Common myeloid progenitor, CD34-positive (primary cell): ENCODE data around the gene HHAT.
A peak's percentile ranks its signal among the peaks of the same experiment; 100 is the strongest.

Experiments
- CTCF ChIA-PET: fragments of 350-600 bp; sonication (Branson Sonifier 250); formaldehyde crosslinking; loops from one replicate; lab custom pipeline; 2021; ENCODE audit warnings: antibody characterized with exemption; lab: Charles Lee
- POLR2A ChIA-PET: fragments of 350-600 bp; sonication (Branson Sonifier 250); formaldehyde crosslinking; loops from one replicate; lab custom pipeline; 2021; ENCODE audit warnings: antibody characterized with exemption; lab: Charles Lee
- DNase-seq, 3 donors: peaks; one replicate each; pipeline versions ENCODE4 v3.0.0 to v3.0.0-alpha.2; 2013
- H3K27ac ChIP-seq, 2 experiments: 1 replicate in 1 of 2; 2 replicates in 1 of 2; pipeline ENCODE4 v1.7.0; 2013; ENCODE audit warnings: inconsistent platforms in 2 of 2, low read length in 2 of 2, mild to moderate bottlenecking in 2 of 2, low read depth in 1 of 2, moderate library complexity in 1 of 2; ENCODE audit not compliant: severe bottlenecking in 2 of 2, insufficient read depth in 1 of 2, poor library complexity in 1 of 2
- H3K27me3 ChIP-seq, 5 experiments: replicated peaks in 2 of 5; 1 replicate in 3 of 5; 2 replicates in 2 of 5; pipeline versions ENCODE4 v1.6.1 to v1.7.0; 2013; ENCODE audit warnings: low read length in 4 of 5, mild to moderate bottlenecking in 2 of 5, moderate library complexity in 2 of 5, inconsistent platforms in 1 of 5; ENCODE audit not compliant: insufficient read depth in 5 of 5, control insufficient read depth in 4 of 5
- H3K36me3 ChIP-seq, 4 experiments: 1 replicate in 2 of 4; 2 replicates in 2 of 4; pipeline versions ENCODE4 v1.6.1 to v1.7.0; 2013; ENCODE audit warnings: low read length in 3 of 4, control low read depth in 1 of 4, mild to moderate bottlenecking in 1 of 4; ENCODE audit not compliant: control insufficient read depth in 4 of 4, insufficient read depth in 4 of 4
- H3K4me1 ChIP-seq, 4 experiments: 1 replicate in 3 of 4; 2 replicates in 1 of 4; pipeline versions ENCODE4 v1.6.1 to v1.7.1; 2013; ENCODE audit warnings: low read length in 3 of 4, mild to moderate bottlenecking in 3 of 4, control low read depth in 1 of 4, inconsistent platforms in 1 of 4, moderate library complexity in 1 of 4; ENCODE audit not compliant: control insufficient read depth in 4 of 4, insufficient read depth in 4 of 4; ENCODE audit errors: control extremely low read depth in 1 of 4
- H3K4me3 ChIP-seq, 7 experiments: 1 replicate in 4 of 7; 2 replicates in 3 of 7; pipeline versions ENCODE4 v1.5.1 to v1.7.0; 2013; ENCODE audit warnings: mild to moderate bottlenecking in 7 of 7, low read length in 6 of 7, moderate library complexity in 6 of 7, inconsistent platforms in 2 of 7, low read depth in 2 of 7, control low read depth in 1 of 7; ENCODE audit not compliant: insufficient read depth in 4 of 7, control insufficient read depth in 1 of 7; ENCODE audit errors: extremely low read depth in 1 of 7
- H3K9me3 ChIP-seq, 5 experiments: 1 replicate in 4 of 5; 2 replicates in 1 of 5; pipeline versions ENCODE4 v1.6.1 to v1.7.1; 2013; ENCODE audit warnings: low read length in 4 of 5, mild to moderate bottlenecking in 2 of 5, inconsistent platforms in 1 of 5, low read depth in 1 of 5, moderate library complexity in 1 of 5; ENCODE audit not compliant: control insufficient read depth in 4 of 5, insufficient read depth in 2 of 5; ENCODE audit errors: control extremely low read depth in 1 of 5
- WGBS: methylation state at CpG from one replicate; pipeline ENCODE4 v1.1.5; 2013; ENCODE audit not compliant: insufficient coverage; 5-methylcytosine and 5-hydroxymethylcytosine counted together

Gene HHAT

GRCh38 chr1:210684466-210685294 is 356.0 kb downstream of the HHAT start:
- WGBS, result 96% methylated on average over 4 of the region's 5 CpGs
- peaks cover 0 to 2% (median 0%) of the 10 kb centered on the region in 4 experiments for H3K36me3 ChIP-seq
- no peak overlapping the region for H3K27ac ChIP-seq
- DNase-seq, result peak in 1 of 3 donors; percentile 4
- H3K9me3 ChIP-seq, result no peaks in the 10 kb centered on the region
- CTCF ChIA-PET, result no interaction called here
- H3K4me1 ChIP-seq, result peaks cover 0 to 8% (median 0%) of the 10 kb centered on the region in 4 experiments
- no peaks in the 10 kb centered on the region for H3K27me3 ChIP-seq
- POLR2A ChIA-PET, result no interaction called here
- H3K4me3 ChIP-seq, result no peak overlapping the region

- Histone ChIP-seq H3K4me1 (peaks cover 0 to 8% (median 0%) of the 10 kb centered on the region in 4 experiments), H3K27me3 (no peaks in the 10 kb centered on the region), H3K4me3 (no peak overlapping the region), H3K36me3 (peaks cover 0 to 2% (median 0%) of the 10 kb centered on the region in 4 experiments), H3K9me3 (no peaks in the 10 kb centered on the region), H3K27ac (no peak overlapping the region)
- 100% methylated on average over 3 of the region's 3 CpGs for WGBS
- DNase-seq, result no peak
- ChIA-PET POLR2A (no interaction called here), CTCF (no interaction called here)
These were observed 356.6 kb downstream of the HHAT start for GRCh38 chr1:210685295-210685650.

- CTCF ChIA-PET, result no interaction called here
- Histone ChIP-seq H3K27me3 (no peaks in the 10 kb centered on the region), H3K9me3 (no peaks in the 10 kb centered on the region), H3K27ac (no peak overlapping the region), H3K4me1 (peaks cover 0 to under 1% (median 0%) of the 10 kb centered on the region in 4 experiments), H3K4me3 (no peak overlapping the region), H3K36me3 (no peaks in the 10 kb centered on the region)
- POLR2A ChIA-PET, result no interaction called here
- no peak for DNase-seq
- 84% methylated on average over 2 of the region's 3 CpGs for WGBS
These were observed 358.1 kb downstream of the HHAT start for GRCh38 chr1:210686841-210687240.

- WGBS, result 100% methylated on average over 5 of the region's 7 CpGs
- H3K27ac ChIP-seq, result no peak overlapping the region
- no peak for DNase-seq
- H3K36me3 ChIP-seq, result no peaks in the 10 kb centered on the region
- ChIA-PET CTCF (interaction anchor here (1.0 kb wide), 1 partner anchor 22 kb away, joined by 3 read pairs; no protein-coding TSS in a partner anchor), POLR2A (no interaction called here)
- no peaks in the 10 kb centered on the region for H3K9me3 ChIP-seq
- H3K4me3 ChIP-seq, result no peak overlapping the region
- no peaks in the 10 kb centered on the region for H3K27me3 ChIP-seq
- peaks cover 0 to 9% (median 6%) of the 10 kb centered on the region in 4 experiments for H3K4me1 ChIP-seq
These were observed 359.0 kb downstream of the HHAT start for GRCh38 chr1:210687582-210688279.

- Histone ChIP-seq H3K4me3 (no peak overlapping the region), H3K27ac (no peak overlapping the region), H3K4me1 (peaks cover 0 to 15% (median 10%) of the 10 kb centered on the region in 4 experiments), H3K27me3 (no peaks in the 10 kb centered on the region), H3K9me3 (no peaks in the 10 kb centered on the region), H3K36me3 (no peaks in the 10 kb centered on the region)
- no peak for DNase-seq
- WGBS, result 100% methylated on average over 1 of the region's 1 CpG
- POLR2A ChIA-PET, result no interaction called here
- CTCF ChIA-PET, result interaction anchor here (1.0 kb wide), 1 partner anchor 21 kb away, joined by 3 read pairs; no protein-coding TSS in a partner anchor
These were observed 360.0 kb downstream of the HHAT start for GRCh38 chr1:210688512-210689234.

- DNase-seq, result no peak
- H3K27me3 ChIP-seq, result no peaks in the 10 kb centered on the region
- H3K36me3 ChIP-seq, result no peaks in the 10 kb centered on the region
- no peak overlapping the region for H3K4me3 ChIP-seq
- no peaks in the 10 kb centered on the region for H3K9me3 ChIP-seq
- no peak overlapping the region for H3K27ac ChIP-seq
- ChIA-PET POLR2A (interaction anchor here (0.6 kb wide), 1 partner anchor 539 kb away, joined by 4 read pairs; no protein-coding TSS in a partner anchor), CTCF (no interaction called here)
- H3K4me1 ChIP-seq, result peaks cover 0 to 15% (median 10%) of the 10 kb centered on the region in 4 experiments
- 94% methylated on average over 3 of the region's 3 CpGs for WGBS
These were observed 361.1 kb downstream of the HHAT start for GRCh38 chr1:210689826-210690225.
